ENCODE measurements around the gene CD99.

GRCh38 chrX:2723286-2723879 is 32.3 kb downstream of the CD99 start:
- TF ChIP-seq CBX5 (IDR thresholded peaks at IDR 0.05; ENCODE audit: borderline replicate concordance, low read depth) = no peak
- TF ChIP-seq, protein P1, sequence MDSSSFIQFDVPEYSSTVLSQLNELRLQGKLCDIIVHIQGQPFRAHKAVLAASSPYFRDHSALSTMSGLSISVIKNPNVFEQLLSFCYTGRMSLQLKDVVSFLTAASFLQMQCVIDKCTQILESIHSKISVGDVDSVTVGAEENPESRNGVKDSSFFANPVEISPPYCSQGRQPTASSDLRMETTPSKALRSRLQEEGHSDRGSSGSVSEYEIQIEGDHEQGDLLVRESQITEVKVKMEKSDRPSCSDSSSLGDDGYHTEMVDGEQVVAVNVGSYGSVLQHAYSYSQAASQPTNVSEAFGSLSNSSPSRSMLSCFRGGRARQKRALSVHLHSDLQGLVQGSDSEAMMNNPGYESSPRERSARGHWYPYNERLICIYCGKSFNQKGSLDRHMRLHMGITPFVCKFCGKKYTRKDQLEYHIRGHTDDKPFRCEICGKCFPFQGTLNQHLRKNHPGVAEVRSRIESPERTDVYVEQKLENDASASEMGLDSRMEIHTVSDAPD (CRISPR knock-in tag; IDR thresholded peaks at IDR 0.05) = no peak
- TF ChIP-seq SMC3 (conservative IDR thresholded peaks at IDR 0.05; ENCODE audit: insufficient read depth, low read depth, low read length) = no peak
- TF ChIP-seq ZNF717 (CRISPR knock-in tag; IDR thresholded peaks at IDR 0.05) = no peak
- TF ChIP-seq RFX5 (IDR thresholded peaks at IDR 0.05; ENCODE audit: low read depth, low read length) = no peak
- no peak for TF ChIP-seq FOXJ3 (CRISPR knock-in tag; IDR thresholded peaks at IDR 0.05)
- TF ChIP-seq EGR1 (conservative IDR thresholded peaks at IDR 0.05) = no peak
- TF ChIP-seq E4F1 (CRISPR knock-in tag; IDR thresholded peaks at IDR 0.05; ENCODE audit: borderline replicate concordance) = no peak
- TF ChIP-seq, protein P2, sequence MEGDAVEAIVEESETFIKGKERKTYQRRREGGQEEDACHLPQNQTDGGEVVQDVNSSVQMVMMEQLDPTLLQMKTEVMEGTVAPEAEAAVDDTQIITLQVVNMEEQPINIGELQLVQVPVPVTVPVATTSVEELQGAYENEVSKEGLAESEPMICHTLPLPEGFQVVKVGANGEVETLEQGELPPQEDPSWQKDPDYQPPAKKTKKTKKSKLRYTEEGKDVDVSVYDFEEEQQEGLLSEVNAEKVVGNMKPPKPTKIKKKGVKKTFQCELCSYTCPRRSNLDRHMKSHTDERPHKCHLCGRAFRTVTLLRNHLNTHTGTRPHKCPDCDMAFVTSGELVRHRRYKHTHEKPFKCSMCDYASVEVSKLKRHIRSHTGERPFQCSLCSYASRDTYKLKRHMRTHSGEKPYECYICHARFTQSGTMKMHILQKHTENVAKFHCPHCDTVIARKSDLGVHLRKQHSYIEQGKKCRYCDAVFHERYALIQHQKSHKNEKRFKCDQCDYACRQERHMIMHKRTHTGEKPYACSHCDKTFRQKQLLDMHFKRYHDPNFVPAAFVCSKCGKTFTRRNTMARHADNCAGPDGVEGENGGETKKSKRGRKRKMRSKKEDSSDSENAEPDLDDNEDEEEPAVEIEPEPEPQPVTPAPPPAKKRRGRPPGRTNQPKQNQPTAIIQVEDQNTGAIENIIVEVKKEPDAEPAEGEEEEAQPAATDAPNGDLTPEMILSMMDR (IDR thresholded peaks at IDR 0.05 in 2 of 3, conservative IDR thresholded peaks at IDR 0.05 in 1 of 3; ENCODE audit: insufficient read depth in 2 of 3, low read depth in 1 of 3, low read length in 3 of 3) = no peak
- TF ChIP-seq, protein P3, sequence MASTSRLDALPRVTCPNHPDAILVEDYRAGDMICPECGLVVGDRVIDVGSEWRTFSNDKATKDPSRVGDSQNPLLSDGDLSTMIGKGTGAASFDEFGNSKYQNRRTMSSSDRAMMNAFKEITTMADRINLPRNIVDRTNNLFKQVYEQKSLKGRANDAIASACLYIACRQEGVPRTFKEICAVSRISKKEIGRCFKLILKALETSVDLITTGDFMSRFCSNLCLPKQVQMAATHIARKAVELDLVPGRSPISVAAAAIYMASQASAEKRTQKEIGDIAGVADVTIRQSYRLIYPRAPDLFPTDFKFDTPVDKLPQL (IDR thresholded peaks at IDR 0.05; ENCODE audit: extremely low read depth, insufficient read length) = no peak
- no peak for TF ChIP-seq SNRNP70 (optimal IDR thresholded peaks at IDR 0.05; ENCODE audit: low read depth, low read length)
- TF ChIP-seq, protein P4, sequence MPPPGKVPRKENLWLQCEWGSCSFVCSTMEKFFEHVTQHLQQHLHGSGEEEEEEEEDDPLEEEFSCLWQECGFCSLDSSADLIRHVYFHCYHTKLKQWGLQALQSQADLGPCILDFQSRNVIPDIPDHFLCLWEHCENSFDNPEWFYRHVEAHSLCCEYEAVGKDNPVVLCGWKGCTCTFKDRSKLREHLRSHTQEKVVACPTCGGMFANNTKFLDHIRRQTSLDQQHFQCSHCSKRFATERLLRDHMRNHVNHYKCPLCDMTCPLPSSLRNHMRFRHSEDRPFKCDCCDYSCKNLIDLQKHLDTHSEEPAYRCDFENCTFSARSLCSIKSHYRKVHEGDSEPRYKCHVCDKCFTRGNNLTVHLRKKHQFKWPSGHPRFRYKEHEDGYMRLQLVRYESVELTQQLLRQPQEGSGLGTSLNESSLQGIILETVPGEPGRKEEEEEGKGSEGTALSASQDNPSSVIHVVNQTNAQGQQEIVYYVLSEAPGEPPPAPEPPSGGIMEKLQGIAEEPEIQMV (tag; conservative IDR thresholded peaks at IDR 0.05; ENCODE audit: low read depth) = no peak
